Measurements from ENCODE around the gene ARHGAP23.
A peak's percentile ranks its signal among the peaks of the same experiment; 100 is the strongest.

Gene ARHGAP23, protein sequence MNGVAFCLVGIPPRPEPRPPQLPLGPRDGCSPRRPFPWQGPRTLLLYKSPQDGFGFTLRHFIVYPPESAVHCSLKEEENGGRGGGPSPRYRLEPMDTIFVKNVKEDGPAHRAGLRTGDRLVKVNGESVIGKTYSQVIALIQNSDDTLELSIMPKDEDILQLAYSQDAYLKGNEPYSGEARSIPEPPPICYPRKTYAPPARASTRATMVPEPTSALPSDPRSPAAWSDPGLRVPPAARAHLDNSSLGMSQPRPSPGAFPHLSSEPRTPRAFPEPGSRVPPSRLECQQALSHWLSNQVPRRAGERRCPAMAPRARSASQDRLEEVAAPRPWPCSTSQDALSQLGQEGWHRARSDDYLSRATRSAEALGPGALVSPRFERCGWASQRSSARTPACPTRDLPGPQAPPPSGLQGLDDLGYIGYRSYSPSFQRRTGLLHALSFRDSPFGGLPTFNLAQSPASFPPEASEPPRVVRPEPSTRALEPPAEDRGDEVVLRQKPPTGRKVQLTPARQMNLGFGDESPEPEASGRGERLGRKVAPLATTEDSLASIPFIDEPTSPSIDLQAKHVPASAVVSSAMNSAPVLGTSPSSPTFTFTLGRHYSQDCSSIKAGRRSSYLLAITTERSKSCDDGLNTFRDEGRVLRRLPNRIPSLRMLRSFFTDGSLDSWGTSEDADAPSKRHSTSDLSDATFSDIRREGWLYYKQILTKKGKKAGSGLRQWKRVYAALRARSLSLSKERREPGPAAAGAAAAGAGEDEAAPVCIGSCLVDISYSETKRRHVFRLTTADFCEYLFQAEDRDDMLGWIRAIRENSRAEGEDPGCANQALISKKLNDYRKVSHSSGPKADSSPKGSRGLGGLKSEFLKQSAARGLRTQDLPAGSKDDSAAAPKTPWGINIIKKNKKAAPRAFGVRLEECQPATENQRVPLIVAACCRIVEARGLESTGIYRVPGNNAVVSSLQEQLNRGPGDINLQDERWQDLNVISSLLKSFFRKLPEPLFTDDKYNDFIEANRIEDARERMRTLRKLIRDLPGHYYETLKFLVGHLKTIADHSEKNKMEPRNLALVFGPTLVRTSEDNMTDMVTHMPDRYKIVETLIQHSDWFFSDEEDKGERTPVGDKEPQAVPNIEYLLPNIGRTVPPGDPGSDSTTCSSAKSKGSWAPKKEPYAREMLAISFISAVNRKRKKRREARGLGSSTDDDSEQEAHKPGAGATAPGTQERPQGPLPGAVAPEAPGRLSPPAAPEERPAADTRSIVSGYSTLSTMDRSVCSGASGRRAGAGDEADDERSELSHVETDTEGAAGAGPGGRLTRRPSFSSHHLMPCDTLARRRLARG (N-terminal part only)

DNA sequence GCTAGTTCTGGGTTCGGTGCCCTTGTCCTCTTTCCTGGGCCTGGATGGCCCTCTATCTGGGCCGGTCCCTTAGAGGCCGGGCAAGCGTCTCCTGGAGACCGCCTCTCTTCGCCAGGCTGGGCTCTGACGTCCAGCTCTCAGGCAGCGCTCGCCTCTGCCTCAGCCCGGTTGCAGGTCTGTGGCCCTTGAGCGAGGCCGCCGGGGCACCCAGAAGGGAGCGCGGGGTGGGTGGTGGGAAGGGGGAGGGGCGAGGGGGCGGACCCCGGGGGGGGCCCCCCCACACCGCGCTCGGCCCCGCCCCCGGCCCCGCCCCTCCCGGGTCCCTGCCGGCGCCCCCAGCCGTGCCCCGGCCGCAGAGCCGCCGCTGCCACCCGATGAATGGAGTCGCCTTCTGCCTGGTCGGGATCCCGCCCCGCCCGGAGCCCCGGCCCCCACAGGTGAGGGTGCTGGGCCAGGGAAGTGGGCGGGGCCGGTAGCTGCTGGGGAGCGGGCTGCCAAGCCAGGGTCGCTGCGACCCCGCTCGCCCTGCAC is at the start of gene ARHGAP23:
Gene ARHGAP23, plus strand, starts transcription at position 353 of the 531 bp plus-strand sequence. Its CDS starts 22 bp downstream, at position 375.
- H3K4me3 ChIP-seq: peak within 1 kb of the TSS; percentile 68 to 96 (median 93)
- H3K27ac ChIP-seq: peak within 1 kb of the TSS; percentile 16 to 96 (median 86)

DNA sequence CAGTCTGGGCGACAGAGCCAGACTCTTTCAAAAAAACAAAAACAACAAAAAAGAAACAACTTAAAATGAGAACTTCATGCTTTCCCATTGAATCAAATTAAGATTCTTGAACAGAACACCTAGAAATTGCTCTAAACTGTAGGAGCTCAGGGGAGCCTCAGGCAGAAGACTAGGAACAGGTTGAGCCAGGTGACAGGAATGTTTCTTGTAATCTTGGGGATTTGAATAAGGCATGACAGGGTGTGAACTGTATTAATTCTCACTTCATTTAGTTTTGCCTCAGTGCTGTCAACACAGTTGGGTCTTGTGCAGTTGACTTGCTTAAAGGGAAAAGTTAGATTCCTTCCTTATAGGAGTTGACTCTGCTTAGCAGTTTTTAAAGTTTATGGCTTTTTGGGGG is 48.8 kb upstream of the ARHGAP23 start:
- no peak overlapping the region for H3K27ac ChIP-seq
- no peak overlapping the region for H3K4me3 ChIP-seq

DNA sequence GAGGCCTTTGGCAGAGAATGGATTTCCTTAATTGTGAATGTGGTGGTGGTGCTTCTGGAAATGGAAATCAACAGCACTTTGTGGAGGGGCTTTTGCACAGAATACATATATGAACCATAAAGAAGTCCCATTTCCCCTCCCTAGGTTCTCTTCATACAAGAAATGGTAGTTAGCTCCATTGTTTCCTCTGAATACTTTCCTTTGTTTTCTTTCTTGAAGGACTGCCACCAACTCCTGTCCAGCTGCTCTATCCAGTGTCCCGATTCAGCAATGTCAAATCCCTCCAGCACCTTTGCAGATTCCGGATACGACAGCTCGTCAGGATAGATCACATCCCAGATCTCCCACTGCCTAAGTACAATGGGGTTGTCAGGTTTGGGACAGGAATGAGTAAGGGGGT is 33.2 kb upstream of the ARHGAP23 start:
- Histone ChIP-seq H3K27ac (no peak overlapping the region), H3K4me3 (no peak overlapping the region)

DNA sequence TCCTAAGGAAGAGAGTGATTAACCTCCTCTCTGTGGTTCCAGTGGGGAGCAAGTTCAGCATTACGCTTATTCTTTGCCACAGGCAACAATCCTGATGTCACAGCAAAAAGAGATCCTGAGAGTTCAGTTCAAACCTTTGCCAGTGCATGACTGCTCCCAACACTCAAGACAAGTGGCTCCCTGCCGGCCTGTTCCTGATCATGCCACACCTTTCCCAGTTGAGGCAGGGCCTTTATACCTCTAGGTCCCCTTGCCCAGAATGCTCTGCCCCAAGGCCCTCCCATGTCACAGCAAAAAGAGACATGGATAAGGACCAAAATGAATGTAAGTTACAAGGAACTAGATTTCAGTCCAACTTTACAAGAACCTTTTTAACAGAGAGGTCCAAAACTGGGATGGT is 31.0 kb upstream of the ARHGAP23 start:
- Histone ChIP-seq H3K27ac (no peak overlapping the region), H3K4me3 (no peak overlapping the region)

DNA sequence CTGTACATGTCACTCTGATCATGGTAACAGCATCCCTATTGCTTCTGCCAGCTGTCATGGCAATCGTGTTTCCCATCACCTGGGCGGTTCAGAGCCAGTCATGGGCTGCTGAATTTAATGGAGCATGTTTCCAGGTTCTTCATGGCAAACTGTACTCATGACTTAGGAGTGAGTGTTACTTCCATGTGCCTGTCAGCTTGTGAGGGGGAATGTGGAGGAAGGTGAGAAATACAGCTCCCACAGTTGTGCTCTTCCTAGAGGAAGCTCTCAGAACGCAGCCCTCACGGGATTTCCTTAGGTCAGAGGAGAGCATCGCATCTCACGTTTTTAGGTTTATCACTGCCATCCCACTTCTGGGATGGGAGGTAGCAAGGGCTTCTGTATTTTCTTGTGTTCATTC is 28.0 kb upstream of the ARHGAP23 start:
- no peak overlapping the region for H3K27ac ChIP-seq

DNA sequence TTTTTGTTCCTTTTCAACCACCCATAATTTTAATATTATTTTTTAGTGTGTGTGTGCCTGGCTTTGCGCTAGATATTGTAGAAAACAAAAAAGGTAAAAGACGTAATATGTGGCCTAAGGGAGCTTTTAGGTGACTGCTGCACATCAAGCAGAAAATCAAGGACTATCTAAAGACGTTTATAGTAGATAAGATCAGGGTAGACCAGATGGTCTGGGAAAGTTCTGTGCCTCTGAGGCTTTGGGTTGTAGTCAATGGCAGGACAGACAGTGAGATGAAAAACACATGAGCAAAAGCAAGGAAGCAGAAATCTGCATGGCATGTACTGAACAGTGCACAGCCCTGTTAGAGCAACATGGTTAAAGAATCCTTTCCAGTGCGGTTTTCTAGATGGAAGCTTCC is 26.8 kb upstream of the ARHGAP23 start:
- Histone ChIP-seq H3K27ac (no peak overlapping the region), H3K4me3 (no peak overlapping the region)

More for the DNA sequence above, 28.0 kb upstream of the ARHGAP23 start:
- H3K4me3 ChIP-seq: no peak overlapping the region

DNA sequence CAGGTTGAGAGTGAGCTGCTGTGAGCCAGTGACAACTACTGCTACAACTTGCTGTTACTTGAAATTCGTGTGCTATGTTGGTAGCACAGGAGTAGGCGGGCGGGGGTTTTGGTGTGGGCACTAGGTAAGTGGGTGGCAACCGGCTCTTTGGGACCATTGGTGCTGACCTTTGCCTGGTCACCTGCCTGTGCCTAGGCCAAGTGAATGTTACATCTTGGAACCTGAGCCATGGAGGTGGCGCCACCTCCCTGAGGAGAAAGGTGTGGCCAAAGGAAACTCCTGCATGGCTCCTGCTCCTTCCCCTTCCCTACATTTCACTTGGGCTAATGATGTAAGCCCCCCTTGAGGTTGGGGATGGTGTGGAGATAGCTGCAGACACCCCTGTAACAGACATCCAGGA is 25.4 kb upstream of the ARHGAP23 start:
- no peak overlapping the region for H3K27ac ChIP-seq
- H3K4me3 ChIP-seq: no peak overlapping the region

DNA sequence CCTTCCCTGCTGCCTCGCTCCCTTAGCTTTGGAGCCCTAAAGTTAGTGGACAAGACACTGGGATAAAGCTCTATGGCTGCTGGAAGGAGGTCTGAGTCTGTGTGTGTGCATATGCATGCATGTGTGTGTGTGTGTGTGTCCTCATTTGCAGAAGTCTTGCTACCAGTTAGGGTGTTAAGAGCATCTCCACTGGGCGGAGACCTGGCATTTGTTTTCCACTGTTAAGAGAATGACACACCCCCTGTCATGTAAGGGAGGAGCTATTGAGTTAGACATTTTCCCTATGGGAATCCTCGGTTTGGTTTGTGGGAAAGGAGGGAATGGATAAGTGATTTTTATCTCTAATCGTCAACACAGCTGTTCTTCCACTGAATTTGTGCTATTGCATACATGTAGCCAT is 24.8 kb upstream of the ARHGAP23 start:
- H3K27ac ChIP-seq: no peak overlapping the region
- no peak overlapping the region for H3K4me3 ChIP-seq

DNA sequence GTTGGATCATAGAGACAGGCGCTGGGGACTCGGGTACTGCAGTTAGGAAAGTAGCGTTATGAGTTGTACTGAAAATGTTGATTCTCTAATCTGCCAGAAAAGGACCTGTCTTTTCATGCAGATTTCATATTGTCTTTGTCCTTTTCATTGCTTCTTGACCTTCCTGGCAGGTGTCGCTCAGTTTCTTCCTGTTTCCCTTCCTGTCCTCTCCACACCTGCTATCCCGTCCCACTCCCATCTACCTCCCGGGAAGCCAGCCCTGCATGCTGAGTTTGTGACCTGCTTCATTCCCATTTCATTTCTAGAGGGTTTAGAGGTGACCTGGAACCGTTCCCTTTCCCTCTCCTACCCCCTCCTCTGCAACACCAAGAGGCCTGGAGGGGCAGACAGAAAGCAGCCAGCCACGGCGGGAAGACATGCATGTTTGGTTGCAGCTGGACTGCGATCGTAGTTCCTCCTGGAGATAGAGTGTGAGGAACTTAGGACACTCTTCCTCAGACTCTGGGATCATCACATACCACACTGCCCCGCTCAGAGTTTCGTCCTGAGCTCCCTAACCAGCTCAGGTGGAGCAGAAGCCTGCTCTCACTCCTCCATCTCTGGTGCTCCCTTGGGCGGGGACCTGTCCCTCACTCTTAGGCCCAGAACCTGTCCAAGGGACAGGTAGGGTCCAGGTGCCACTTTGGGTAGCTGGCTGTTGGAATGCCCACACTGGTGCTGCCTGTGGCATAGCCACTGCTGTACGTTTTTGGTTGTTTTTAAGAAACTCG is 23.9 kb upstream of the ARHGAP23 start:
- Histone ChIP-seq H3K27ac (no peak overlapping the region), H3K4me3 (no peak overlapping the region)

DNA sequence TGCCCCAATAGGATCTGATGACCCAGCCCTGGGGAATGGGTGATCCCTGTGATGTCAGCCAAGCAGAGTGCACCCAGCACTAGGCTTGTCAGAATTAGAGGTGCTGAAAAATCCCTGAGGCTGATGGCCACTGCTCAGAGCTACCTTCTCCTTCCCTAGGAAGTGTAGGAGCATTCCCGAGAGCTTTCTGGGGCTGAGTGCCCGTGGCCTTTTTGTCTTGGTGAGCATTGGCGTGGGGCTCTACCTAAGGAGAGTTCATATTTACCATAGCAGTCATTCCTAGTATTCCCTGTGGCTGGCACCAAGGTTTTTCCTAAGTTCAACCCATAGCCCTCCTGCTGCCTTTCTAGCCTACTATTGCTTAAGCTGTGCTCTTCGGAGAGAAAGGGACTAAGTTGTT is 22.6 kb upstream of the ARHGAP23 start:
- no peak overlapping the region for H3K4me3 ChIP-seq

DNA sequence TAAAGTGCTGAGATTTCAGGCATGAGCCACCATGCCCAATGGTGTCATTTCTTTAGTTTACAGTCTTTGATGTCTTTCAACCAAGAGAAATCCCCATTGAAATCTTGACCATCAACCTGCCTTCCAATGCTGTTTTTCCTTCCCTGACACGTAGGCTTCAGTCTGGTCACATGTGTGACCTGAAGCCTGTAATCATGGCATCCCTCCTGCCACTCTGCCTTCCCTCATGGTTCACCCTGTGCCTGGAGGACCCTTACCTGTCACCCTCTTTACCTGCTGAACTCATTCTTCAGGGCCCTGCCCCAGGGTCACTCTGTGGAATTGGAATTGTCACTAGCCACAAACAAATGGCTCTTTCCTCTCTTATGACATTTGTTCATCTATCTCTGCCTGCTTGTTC is 18.1 kb upstream of the ARHGAP23 start:
- Histone ChIP-seq H3K4me3 (no peak overlapping the region), H3K27ac (no peak overlapping the region)

More for the DNA sequence above, 22.6 kb upstream of the ARHGAP23 start:
- H3K27ac ChIP-seq: no peak overlapping the region

DNA sequence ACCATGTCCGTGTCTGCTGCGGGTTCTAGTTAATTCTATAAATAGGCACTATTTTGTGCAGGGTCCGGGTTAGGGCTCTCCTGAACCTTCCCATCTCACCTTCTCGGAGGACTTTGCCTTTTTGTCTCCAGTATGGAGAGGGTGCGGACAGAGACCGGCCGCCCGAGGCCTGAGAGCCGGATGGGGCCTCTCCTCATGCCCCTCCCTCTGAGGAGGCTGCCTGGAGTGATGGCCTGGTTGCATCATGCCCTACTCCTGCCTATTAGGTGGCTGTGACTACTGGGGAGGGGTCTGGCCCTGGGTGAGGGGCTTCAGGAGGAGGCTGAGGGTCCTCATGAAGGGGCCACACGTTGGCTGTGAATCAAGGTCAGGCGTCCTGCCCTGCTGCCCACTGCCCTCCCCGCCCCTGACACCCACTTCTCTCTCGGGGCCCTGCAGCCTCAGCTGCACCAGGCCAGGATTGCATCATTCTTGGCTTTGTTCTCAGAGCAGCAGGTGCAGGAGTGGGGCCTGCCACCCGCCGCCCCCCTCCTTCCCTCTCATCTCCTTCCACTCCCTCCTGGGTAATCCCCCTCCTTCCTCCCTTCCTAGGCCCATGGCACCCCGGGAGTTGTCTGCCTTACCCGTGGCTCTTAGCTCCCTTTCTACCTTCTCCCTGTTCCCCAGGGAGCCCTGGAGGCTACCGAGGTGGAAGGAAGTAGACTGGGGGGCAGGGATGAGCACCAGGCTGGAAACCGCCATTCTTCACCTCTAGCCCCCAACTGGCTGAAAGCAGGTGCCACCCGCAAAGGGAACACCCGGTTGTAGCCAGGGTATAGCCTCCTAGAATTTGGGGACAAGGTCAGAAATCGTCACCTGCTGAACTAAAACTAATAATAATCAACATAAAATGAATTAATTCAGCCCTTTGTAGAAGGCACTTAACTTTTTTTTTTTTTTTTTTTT is 12.7 kb upstream of the ARHGAP23 start:
- no peak overlapping the region for H3K27ac ChIP-seq

DNA sequence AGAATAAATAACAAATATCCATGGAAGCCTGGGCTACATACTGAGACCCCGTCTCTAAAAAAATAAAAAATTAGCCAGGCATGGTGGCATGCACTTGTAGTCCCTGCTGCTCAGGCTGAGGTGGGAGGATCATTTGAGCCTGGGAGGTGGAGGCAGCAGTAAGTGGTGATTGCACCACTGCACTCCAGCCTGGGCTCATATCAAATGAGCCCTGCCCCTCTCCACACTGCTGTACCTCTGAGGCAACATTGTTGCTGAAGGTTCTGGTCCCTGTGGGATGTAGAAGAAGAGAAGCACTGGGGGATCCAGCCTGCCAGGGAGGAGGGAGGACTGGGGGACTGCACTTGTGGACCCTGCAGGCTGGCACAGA is 11.4 kb upstream of the ARHGAP23 start:
- Histone ChIP-seq H3K27ac (no peak overlapping the region), H3K4me3 (no peak overlapping the region)

More for the DNA sequence above, 12.7 kb upstream of the ARHGAP23 start:
- H3K4me3 ChIP-seq: no peak overlapping the region

DNA sequence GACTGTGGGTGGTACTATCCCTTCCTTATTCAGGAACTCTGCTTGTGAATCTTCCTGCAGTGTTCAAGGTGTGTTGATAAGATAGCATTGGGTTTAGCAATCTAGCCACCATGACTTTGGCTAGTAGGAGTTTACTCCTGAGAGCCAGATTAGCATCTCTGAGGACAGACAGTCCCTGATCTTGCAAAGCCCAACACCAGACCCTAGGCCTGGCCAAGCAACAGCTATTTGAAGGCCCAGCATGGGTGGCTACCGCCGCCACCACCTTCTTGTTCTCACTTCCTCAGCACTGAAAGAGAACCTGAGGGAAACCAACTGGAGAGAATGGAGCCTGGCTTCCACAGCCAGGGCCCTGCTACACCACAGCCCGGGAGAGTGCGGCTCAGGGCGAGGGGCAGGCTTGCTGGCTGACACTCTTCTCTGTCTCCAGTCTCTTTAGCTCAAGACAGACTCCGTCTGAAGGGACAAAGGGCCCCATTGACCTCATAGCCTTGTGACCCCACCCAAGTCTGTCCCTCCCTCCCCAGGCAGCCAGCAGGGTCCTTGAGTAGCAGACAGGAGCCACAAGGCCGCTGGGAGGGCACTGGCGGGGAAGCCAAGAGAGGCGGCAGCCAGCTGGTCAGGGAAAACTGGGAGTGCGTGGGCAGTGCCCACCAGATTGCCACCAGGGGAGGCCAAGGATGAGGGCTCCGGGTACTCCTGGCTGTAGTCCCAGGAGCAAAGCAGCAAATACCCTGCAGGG is 10.9 kb upstream of the ARHGAP23 start:
- no peak overlapping the region for H3K27ac ChIP-seq
- H3K4me3 ChIP-seq: no peak overlapping the region

DNA sequence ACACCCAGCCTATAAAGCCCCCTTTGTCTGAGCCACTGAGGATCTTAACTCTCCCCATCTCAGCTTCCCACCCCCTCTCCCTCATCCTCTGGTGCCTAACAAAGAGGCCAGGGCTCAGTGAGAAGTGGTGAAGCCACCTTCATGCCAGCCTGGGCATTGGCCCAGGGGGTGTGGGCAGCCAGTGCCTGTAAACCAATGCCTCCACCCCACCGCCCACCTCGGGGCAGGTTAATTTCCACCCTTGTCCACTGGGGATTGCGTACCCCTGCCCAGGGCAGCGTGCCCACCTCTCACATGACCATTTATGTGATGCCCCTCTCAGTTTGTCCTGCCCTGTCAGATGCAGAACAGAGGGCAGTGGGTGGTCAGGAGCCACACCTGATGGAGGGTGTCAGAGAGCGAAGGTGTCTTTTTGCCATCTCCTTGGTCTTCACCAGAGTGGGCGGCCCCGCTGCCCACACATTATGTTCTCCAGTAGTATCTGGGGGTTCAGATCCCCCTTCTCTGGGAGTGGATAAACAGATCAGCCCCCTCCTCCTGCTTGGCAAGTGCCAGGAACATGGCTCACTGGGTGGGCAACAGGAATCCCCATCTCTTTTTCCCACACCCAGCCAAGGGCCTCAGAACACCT is 10.1 kb upstream of the ARHGAP23 start:
- Histone ChIP-seq H3K27ac (no peak overlapping the region), H3K4me3 (no peak overlapping the region)

DNA sequence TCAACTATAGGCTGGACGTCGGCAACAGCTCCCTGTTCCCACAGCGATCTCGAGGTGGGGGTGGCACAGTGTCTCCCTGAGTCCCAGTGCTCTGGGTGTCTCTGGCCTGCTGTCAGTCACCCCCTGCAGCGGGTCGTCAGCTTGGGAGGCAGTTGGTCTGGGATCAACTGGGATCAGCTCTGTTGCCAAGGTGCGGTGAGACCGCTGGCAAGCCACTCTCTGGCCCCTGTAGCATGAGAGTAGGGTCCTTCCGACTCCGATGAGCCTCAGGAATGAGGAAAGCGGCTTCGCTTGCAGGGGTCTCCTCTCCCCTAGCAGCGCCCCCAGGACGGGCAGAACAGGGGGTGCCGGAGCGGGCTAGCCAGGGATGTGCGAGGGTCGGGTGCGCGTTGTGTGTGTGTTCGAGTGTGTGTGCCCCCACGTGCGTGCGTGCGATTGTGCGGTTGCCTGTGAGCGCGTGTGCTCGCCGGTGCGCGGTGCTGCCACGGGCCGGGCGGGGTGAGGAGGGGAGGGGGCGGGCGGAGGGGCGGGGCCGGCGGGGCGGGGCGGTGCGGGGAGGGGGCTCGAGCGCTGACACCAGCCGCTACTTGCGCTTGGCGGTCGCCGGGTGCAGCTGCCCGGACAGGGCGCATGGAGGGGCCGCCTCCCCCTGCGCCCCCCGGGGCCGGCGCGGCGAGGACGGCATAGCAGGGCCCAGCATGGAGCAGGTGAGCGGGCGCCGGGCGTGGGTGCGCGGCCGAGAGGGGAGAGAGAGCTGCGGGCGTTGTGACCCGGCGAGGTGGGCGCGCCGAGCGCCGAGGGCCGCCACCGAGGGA is 9.4 kb upstream of the ARHGAP23 start:
- no peak overlapping the region for H3K27ac ChIP-seq
- peak overlapping the region in 3 of 7 experiments; percentile 7 to 31 (median 13) for H3K4me3 ChIP-seq

All from skin epidermis (tissue), 12 donors.